HG03039 (cell line): ENCODE measurements around the gene DDX27.

ENCODE experiments used
- ATAC-seq: cut with Tn5 transposase; IDR thresholded peaks from one replicate; pipeline ENCODE4 v1.9.1; 2021; ENCODE audit warnings: mild to moderate bottlenecking, moderate library complexity; ENCODE audit not compliant: unreplicated experiment

The DDX27 gene

GRCh38 chr20:49286689-49287551 is 67.7 kb downstream of the DDX27 start:
- ATAC-seq, result no peak

- no peak for ATAC-seq
These were observed 68.5 kb downstream of the DDX27 start for GRCh38 chr20:49287555-49288249.

GRCh38 chr20:49288250-49288751 is 69.1 kb downstream of the DDX27 start:
- no peak for ATAC-seq

DNA sequence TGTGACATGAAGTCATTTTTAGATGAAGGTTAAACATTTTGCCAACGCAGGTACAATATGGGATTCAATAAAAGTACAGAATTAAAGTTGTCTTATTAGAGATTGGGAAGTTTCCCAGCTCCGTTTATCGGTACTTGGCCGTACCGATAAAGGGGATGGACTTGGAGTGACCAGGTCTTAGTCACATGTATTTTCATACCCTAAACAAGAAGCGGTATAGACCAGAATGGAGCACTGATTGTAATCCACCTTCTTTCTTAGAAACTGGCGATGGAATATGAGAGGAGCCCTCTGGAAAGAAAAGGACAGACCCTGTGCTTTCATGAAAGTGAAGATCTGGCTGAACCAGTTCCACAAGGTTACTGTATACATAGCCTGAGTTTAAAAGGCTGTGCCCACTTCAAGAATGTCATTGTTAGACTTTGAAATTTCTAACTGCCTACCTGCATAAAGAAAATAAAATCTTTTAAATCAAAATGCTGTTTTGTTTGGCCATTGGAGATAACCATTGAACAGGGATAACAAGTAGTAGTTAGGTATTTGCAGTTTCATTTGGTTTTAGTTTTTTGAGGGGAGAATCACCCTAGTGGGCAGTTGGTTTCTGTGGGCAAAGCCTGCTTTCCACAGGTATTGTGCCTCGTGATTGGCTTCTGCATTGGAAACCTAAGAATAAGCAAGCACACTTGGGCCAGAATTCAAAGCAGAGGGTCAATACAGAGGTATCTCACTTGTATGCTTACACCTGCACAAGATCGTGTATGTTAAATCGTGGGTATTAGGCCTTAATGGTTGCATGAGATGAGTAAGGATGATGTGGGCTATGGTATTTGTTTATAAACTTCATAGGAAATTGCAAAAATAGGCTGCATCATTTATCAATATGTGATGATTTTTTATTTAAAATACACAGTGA is 69.8 kb downstream of the DDX27 start:
- no peak for ATAC-seq

DNA sequence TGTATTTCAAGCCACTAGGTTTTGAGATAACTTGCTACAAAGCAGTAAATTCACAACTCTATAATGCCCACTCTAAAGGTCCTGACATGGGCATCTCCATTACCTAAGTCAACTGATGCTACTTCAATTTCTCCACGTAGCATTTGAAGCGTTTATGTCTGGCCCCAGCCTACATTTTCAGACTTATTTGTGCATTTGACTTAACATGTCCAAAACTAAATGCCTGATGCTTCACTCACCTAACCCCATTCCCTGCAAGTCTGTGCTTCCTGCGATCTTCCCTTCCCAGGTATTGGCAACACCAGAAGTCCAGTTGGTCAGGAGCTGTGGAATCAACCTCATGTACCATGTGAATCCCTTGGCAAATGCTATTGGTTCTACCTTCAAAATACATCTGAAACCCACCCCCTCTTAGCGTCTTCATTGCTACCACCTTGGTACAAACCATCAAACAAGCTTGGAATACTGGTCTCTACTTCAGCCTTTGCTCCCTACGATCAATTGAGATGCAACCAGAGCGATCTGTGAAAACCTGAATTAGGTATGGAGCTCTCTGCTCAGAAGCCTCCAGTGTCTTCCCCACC is 71.5 kb downstream of the DDX27 start:
- ATAC-seq, result no peak

GRCh38 chr20:49291200-49291599 is 72.0 kb downstream of the DDX27 start:
- no peak for ATAC-seq

- no peak for ATAC-seq
These were observed 72.8 kb downstream of the DDX27 start for GRCh38 chr20:49292010-49292409.

DNA sequence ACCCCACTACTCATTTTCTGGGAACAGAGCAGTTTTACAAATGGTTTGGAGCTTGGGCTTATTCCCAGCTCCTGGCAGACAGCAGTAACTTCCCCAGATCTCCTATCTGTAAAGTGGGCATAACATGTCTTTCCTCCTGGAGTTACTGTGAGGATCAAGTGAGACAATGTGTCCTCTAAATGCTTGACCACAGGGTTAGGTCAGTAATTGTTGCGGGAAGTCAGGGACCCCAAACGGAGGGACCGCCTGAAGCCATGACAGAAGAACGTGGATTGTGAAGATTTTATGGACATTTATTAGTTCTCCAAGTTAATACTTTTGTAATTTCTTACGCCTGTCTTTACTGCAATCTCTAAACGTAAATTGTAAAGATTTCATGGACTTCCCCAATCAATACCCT is 73.9 kb downstream of the DDX27 start:
- ATAC-seq, result no peak
